ENCODE measurements around the gene PRSS57.

PRSS57 gene

GRCh38 chr19:677201-677600 lies 18.1 kb downstream of the PRSS57 start (continued):
- TF ChIP-seq, protein P1, sequence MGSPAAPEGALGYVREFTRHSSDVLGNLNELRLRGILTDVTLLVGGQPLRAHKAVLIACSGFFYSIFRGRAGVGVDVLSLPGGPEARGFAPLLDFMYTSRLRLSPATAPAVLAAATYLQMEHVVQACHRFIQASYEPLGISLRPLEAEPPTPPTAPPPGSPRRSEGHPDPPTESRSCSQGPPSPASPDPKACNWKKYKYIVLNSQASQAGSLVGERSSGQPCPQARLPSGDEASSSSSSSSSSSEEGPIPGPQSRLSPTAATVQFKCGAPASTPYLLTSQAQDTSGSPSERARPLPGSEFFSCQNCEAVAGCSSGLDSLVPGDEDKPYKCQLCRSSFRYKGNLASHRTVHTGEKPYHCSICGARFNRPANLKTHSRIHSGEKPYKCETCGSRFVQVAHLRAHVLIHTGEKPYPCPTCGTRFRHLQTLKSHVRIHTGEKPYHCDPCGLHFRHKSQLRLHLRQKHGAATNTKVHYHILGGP (tag by site-specific recombination; IDR thresholded peaks at IDR 0.05), result no peak
- TF ChIP-seq, protein P2, sequence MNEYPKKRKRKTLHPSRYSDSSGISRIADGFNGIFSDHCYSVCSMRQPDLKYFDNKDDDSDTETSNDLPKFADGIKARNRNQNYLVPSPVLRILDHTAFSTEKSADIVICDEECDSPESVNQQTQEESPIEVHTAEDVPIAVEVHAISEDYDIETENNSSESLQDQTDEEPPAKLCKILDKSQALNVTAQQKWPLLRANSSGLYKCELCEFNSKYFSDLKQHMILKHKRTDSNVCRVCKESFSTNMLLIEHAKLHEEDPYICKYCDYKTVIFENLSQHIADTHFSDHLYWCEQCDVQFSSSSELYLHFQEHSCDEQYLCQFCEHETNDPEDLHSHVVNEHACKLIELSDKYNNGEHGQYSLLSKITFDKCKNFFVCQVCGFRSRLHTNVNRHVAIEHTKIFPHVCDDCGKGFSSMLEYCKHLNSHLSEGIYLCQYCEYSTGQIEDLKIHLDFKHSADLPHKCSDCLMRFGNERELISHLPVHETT (tag by site-specific recombination; IDR thresholded peaks at IDR 0.05), result no peak
- TF ChIP-seq SCRT2 (tag by site-specific recombination; IDR thresholded peaks at IDR 0.05) (no peak), ZNF596 (tag by site-specific recombination; IDR thresholded peaks at IDR 0.05) (no peak), KLF7 (tag by site-specific recombination; IDR thresholded peaks at IDR 0.05; ENCODE audit: borderline replicate concordance) (no peak), SALL2 (tag by site-specific recombination; IDR thresholded peaks at IDR 0.05; ENCODE audit: borderline replicate concordance) (no peak), ZNF571 (tag by site-specific recombination; IDR thresholded peaks at IDR 0.05) (no peak), RBAK (tag by site-specific recombination; IDR thresholded peaks at IDR 0.05) (no peak), ZBTB20 (tag by site-specific recombination; IDR thresholded peaks at IDR 0.05) (no peak), YY1 (tag by site-specific recombination; IDR thresholded peaks at IDR 0.05) (no peak), ZNF37A (tag by site-specific recombination; IDR thresholded peaks at IDR 0.05) (no peak), ZSCAN16 (tag by site-specific recombination; IDR thresholded peaks at IDR 0.05) (no peak), ZNF18 (tag by site-specific recombination; IDR thresholded peaks at IDR 0.05) (no peak), SP3 (tag by site-specific recombination; IDR thresholded peaks at IDR 0.05) (0 out of 2 replicates have a peak, but pooled peaks have one; percentile 28), ZNF169 (tag by site-specific recombination; IDR thresholded peaks at IDR 0.05) (no peak), ZNF426 (tag by site-specific recombination; IDR thresholded peaks at IDR 0.05) (no peak), ZNF843 (tag by site-specific recombination; IDR thresholded peaks at IDR 0.05) (no peak), ZNF221 (tag by site-specific recombination; IDR thresholded peaks at IDR 0.05; ENCODE audit: borderline replicate concordance) (no peak), ZEB2 (tag by site-specific recombination; IDR thresholded peaks at IDR 0.05) (no peak), ZNF473 (tag by site-specific recombination; IDR thresholded peaks at IDR 0.05) (no peak), SETDB1 (IDR thresholded peaks at IDR 0.05; ENCODE audit: insufficient read length, low read length) (no peak), ZNF449 (tag by site-specific recombination; IDR thresholded peaks at IDR 0.05) (no peak), ZNF138 (tag by site-specific recombination; IDR thresholded peaks at IDR 0.05; ENCODE audit: borderline replicate concordance) (no peak), ZNF211 (tag by site-specific recombination; IDR thresholded peaks at IDR 0.05; ENCODE audit: low read depth) (no peak), ZNF548 (tag by site-specific recombination; IDR thresholded peaks at IDR 0.05) (no peak), CTCF (tag by site-specific recombination; IDR thresholded peaks at IDR 0.05) (no peak), ZIC2 (tag by site-specific recombination; IDR thresholded peaks at IDR 0.05) (peak; percentile 24; the same call in 1 of the 2 replicates), ZNF354C (tag by site-specific recombination; IDR thresholded peaks at IDR 0.05; ENCODE audit: borderline replicate concordance, low read depth) (no peak), ZSCAN30 (tag by site-specific recombination; IDR thresholded peaks at IDR 0.05) (no peak)
- TF ChIP-seq, protein P3, sequence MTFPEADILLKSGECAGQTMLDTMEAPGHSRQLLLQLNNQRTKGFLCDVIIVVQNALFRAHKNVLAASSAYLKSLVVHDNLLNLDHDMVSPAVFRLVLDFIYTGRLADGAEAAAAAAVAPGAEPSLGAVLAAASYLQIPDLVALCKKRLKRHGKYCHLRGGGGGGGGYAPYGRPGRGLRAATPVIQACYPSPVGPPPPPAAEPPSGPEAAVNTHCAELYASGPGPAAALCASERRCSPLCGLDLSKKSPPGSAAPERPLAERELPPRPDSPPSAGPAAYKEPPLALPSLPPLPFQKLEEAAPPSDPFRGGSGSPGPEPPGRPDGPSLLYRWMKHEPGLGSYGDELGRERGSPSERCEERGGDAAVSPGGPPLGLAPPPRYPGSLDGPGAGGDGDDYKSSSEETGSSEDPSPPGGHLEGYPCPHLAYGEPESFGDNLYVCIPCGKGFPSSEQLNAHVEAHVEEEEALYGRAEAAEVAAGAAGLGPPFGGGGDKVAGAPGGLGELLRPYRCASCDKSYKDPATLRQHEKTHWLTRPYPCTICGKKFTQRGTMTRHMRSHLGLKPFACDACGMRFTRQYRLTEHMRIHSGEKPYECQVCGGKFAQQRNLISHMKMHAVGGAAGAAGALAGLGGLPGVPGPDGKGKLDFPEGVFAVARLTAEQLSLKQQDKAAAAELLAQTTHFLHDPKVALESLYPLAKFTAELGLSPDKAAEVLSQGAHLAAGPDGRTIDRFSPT (tag by site-specific recombination; IDR thresholded peaks at IDR 0.05), result peak; percentile 97
- TF ChIP-seq, protein P4, sequence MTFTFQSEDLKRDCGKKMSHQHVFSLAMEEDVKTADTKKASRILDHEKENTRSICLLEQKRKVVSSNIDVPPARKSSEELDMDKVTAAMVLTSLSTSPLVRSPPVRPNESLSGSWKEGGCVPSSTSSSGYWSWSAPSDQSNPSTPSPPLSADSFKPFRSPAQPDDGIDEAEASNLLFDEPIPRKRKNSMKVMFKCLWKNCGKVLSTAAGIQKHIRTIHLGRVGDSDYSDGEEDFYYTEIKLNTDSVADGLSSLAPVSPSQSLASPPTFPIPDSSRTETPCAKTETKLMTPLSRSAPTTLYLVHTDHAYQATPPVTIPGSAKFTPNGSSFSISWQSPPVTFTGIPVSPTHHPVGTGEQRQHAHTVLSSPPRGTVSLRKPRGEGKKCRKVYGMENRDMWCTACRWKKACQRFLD (tag by site-specific recombination; IDR thresholded peaks at IDR 0.05), result no peak
